ENCODE results near the gene ZNF222. TPM values are rescaled to one million over a fixed set of nuclear protein-coding genes. Genes with fewer than 3 reads are reported as not detected.

ZNF222 gene
- total RNA-seq, 1 experiment from 2014 or later: 9.3 TPM

DNA sequence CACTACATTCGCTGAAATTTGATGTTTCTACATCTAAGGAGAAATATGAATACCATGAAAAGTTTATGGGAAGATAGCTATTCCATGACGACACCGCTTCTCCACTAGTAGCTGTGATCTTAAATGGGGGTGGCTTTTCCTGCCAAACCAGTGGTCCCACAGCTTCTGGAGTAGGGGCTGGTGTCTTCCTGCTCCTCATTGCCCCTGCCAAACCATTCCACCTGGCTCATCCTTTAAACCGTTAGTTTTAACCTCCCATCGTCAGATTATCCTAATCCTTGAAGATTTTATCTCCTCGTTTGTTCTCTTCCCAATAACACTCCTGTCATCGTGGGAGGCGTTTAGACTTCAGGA is 23.0 kb upstream of the ZNF222 start:
- TSS peak; percentile 94 for BruUV-seq (replicated peaks)
- no peak for DNase-seq (ENCODE audit: low spot score)
- CTCF ChIA-PET: no interaction called here
- Histone ChIP-seq H3K27ac (ENCODE audit: low read depth, low read length, poor library complexity, severe bottlenecking) (peak overlapping the region; percentile 47), H3K36me3 (ENCODE audit: insufficient read depth, low read length, poor library complexity, severe bottlenecking) (no peaks in the 10 kb centered on the region), H3K27me3 (replicated peaks; ENCODE audit: insufficient read depth, low read depth, low read length, poor library complexity) (no peaks in the 10 kb centered on the region), H3K4me3 (ENCODE audit: low read depth, low read length, poor library complexity, severe bottlenecking) (peak overlapping the region; percentile 67), H3K4me1 (ENCODE audit: insufficient read depth, low read length, poor library complexity, severe bottlenecking) (peaks cover 3% of the 10 kb centered on the region), H3K9me3 (ENCODE audit: low read depth, low read length, poor library complexity, severe bottlenecking) (no peaks in the 10 kb centered on the region)
- intact Hi-C loops (cut with micrococcal nuclease; ENCODE audit: unreplicated experiment): loop anchor here (5.0 kb wide), 1 partner anchor 110 kb away; the partner anchor contains the start of gene ZNF225
- POLR2A ChIA-PET (ENCODE audit: low non-redundant PET): no interaction called here
- TF ChIP-seq, protein P1, sequence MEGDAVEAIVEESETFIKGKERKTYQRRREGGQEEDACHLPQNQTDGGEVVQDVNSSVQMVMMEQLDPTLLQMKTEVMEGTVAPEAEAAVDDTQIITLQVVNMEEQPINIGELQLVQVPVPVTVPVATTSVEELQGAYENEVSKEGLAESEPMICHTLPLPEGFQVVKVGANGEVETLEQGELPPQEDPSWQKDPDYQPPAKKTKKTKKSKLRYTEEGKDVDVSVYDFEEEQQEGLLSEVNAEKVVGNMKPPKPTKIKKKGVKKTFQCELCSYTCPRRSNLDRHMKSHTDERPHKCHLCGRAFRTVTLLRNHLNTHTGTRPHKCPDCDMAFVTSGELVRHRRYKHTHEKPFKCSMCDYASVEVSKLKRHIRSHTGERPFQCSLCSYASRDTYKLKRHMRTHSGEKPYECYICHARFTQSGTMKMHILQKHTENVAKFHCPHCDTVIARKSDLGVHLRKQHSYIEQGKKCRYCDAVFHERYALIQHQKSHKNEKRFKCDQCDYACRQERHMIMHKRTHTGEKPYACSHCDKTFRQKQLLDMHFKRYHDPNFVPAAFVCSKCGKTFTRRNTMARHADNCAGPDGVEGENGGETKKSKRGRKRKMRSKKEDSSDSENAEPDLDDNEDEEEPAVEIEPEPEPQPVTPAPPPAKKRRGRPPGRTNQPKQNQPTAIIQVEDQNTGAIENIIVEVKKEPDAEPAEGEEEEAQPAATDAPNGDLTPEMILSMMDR (conservative IDR thresholded peaks at IDR 0.05; ENCODE audit: low read depth, low read length): no peak
- no peak for TF ChIP-seq EZH2 (IDR thresholded peaks at IDR 0.05; ENCODE audit: borderline replicate concordance, low read depth, low read length, poor library complexity, severe bottlenecking)

DNA sequence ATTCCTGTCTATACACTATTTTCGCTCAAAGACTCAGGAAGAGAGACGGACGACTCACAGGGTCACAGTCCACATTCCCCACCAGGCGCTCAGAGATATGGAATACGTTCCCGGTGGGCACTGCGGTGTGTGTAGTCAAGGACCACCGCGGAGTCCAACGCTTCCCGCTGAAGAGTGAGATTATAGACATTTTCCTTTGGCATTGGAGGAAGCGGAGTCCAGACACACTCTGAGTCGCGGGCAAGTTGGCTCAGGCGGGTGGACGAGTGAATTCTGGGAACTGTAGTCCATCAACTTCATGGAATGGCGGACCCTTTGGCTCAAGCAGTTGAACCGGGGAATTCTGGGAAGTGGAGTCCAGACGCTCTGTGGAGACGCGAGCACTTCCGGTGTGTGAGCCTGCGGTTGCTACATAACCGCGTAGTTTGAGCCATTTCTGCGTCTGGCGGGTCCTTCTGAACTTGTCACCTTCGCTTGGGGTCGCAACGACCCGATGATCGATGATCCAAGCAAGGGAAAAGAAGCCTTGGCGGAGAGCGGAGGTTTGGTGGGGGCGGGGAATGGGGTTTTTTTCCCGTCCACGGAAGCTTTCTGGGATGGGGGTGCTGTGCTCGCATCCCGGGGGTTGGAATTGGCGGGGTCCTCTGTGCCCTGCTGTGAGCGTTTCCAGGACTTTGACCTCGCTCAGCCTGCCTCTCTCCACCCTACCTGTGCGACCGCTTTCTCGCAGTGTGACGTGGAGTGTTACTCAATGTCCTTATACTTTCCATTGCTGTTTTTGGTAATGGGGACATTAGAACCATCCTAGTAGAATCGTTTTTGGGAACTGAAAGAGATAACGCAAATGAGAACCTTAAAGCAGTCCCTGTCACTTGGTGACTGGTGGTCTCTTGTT is 22.4 kb upstream of the ZNF222 start, which contains the start of gene ZNF230:
Gene ZNF230 (plus strand): TSS at position 392 of the 895 bp plus-strand sequence. CDS start 4,122 bp downstream, outside the sequence.
- peak within 1 kb of the TSS; percentile 67 for H3K4me3 ChIP-seq (ENCODE audit: low read depth, low read length, poor library complexity, severe bottlenecking)
- H3K27ac ChIP-seq (ENCODE audit: low read depth, low read length, poor library complexity, severe bottlenecking): peak within 1 kb of the TSS; percentile 47
- H3K36me3 ChIP-seq (ENCODE audit: insufficient read depth, low read length, poor library complexity, severe bottlenecking): peaks cover 6% of the 10 kb centered on the region
- ChIA-PET CTCF (no interaction called here), POLR2A (ENCODE audit: low non-redundant PET) (no interaction called here)
- TF ChIP-seq, protein P1 (conservative IDR thresholded peaks at IDR 0.05; ENCODE audit: low read depth, low read length): no peak
- no peak for TF ChIP-seq EZH2 (IDR thresholded peaks at IDR 0.05; ENCODE audit: borderline replicate concordance, low read depth, low read length, poor library complexity, severe bottlenecking)
- peaks cover 5% of the 10 kb centered on the region for H3K9me3 ChIP-seq (ENCODE audit: low read depth, low read length, poor library complexity, severe bottlenecking)
- BruUV-seq (replicated peaks): TSS peak; percentile 81
- peaks cover 3% of the 10 kb centered on the region for H3K4me1 ChIP-seq (ENCODE audit: insufficient read depth, low read length, poor library complexity, severe bottlenecking)
- H3K27me3 ChIP-seq (replicated peaks; ENCODE audit: insufficient read depth, low read depth, low read length, poor library complexity): no peaks in the 10 kb centered on the region
- peak; percentile 98 for DNase-seq (ENCODE audit: low spot score)
- intact Hi-C loops (cut with micrococcal nuclease; ENCODE audit: unreplicated experiment): loop anchor here (5.0 kb wide), 1 partner anchor 109 kb away; the partner anchor contains the start of gene ZNF225

DNA sequence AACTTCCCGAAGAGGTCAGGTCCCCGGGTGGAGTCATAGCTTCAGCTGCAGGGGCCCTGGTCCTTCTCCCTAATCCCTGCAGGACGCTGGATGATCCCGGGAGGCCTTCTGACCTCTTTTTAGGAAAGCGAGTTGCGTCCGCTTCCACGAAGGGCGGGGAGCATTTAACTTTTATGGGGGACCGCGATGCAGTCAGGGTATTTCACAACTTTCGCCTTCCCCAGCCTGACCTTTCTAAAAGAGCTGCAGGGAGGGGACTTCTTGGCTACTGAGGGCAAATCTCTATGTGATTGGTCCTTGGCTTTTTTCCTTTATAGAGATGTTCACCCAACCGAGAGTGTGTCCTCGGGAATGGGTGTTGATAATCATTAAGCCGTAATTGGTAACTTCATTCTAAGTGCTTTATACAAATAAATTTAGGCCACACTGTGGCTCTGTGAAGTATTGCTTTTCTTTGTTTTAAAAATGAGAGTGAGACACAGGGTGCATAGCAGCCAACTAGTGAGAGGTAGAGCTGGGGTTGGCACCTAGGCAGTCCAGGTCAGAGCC is 21.6 kb upstream of the ZNF222 start:
- H3K27me3 ChIP-seq (replicated peaks; ENCODE audit: insufficient read depth, low read depth, low read length, poor library complexity): no peaks in the 10 kb centered on the region
- H3K36me3 ChIP-seq (ENCODE audit: insufficient read depth, low read length, poor library complexity, severe bottlenecking): peaks cover 13% of the 10 kb centered on the region
- POLR2A ChIA-PET (ENCODE audit: low non-redundant PET): no interaction called here
- BruUV-seq (replicated peaks): no TSS peak
- intact Hi-C loops (cut with micrococcal nuclease; ENCODE audit: unreplicated experiment): loop anchor here (5.0 kb wide), 1 partner anchor 109 kb away; the partner anchor contains the start of gene ZNF225
- H3K9me3 ChIP-seq (ENCODE audit: low read depth, low read length, poor library complexity, severe bottlenecking): peaks cover 10% of the 10 kb centered on the region
- peak overlapping the region; percentile 47 for H3K27ac ChIP-seq (ENCODE audit: low read depth, low read length, poor library complexity, severe bottlenecking)
- CTCF ChIA-PET: no interaction called here
- peak overlapping the region; percentile 67 for H3K4me3 ChIP-seq (ENCODE audit: low read depth, low read length, poor library complexity, severe bottlenecking)
- TF ChIP-seq, protein P1 (conservative IDR thresholded peaks at IDR 0.05; ENCODE audit: low read depth, low read length): no peak
- no peak for TF ChIP-seq EZH2 (IDR thresholded peaks at IDR 0.05; ENCODE audit: borderline replicate concordance, low read depth, low read length, poor library complexity, severe bottlenecking)
- no peak for DNase-seq (ENCODE audit: low spot score)
- H3K4me1 ChIP-seq (ENCODE audit: insufficient read depth, low read length, poor library complexity, severe bottlenecking): peaks cover 3% of the 10 kb centered on the region

All from A673 (cell line).